HUDEP-2 (cell line): ENCODE data around the gene FGF12.
A peak's percentile ranks its signal among the peaks of the same experiment; 100 is the strongest.

Experiments used
- DNase-seq, 76 experiments: peaks; one replicate each; lab custom pipeline; 2025; ENCODE audit not compliant: unreplicated experiment in 76 of 76; lab: John Stamatoyannopoulos, UW

FGF12 gene

DNA sequence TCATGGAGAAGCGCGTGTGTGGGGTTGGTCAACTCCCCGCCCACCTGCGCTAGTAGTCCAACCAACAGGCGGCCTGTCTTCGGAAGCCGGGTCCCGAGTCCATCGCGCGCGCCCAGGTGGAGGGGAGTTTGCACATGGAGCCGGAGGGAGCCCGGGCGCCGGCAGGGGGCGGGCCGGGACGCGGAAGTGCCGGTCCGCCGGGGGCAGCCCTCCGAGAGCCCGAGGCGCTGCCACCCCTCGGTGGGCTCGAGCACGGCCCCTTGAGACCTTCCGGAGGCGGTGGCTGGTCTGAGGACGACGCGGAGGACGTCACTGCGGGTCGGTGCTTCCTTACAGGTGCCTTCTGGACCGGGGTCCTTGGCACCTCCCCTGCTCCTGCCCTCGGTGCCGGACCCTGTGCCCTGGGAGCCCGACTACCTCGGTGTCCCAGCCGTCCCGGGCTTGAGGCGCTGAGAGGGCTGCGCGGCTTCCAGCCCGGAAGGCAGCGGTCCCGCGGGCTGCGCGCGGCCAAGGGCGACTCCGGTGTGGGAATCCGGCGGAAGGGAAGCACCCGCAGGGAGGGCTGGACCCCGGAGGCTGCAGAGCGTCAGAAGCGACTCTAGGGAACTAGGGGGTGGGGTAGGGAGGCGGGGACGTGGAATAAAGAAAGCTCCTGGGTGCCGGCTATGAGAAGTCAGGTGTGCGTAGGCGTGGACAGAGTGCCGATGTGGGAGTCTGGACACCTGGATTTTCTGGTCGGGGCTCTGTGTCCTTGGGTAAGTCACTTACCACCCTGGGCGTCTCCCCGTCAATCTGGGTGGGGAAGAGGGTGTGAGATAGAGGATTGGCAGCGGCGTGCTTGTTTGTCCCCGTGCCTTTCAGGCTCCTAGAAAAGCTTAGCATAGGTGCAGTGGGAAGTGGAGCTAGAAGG is 212.3 kb downstream of the FGF12 start:
- peak in 6 of 76 experiments; percentile 2 to 21 (median 6) for DNase-seq

DNA sequence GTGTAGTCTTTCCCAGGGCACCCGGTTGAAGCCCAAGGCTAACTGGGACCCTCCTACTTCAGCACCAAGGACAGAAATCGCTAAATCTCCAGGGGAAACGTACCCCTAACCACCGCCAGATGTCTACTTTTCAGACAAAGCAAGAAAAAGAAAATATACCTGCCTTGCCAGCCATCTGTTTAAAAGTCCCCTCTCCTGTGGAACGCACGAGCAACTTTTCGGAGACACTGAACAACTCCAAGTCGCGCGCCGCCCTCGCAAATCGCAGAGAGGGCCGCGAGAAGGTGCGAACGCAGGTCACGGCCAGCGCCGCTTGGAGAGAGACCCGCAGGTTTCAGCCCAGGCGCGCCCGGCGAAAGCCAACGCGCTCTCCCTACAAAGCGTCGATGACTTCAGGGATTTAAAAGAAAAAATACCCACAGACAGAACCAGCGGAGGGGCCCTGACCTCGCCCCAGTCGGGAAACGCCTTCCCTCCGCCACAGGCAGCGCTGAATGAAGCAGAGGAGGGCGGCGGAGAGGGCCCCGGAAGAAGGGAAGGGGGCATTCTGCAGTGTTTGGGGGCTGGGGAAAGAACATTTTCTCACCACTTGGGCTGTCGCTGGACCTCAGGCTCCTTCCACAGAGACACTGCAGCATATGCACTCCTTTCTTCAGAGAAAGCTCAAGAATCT is 213.1 kb downstream of the FGF12 start:
- DNase-seq, result peak in 10 of 76 experiments; percentile 1 to 28 (median 10)

DNA sequence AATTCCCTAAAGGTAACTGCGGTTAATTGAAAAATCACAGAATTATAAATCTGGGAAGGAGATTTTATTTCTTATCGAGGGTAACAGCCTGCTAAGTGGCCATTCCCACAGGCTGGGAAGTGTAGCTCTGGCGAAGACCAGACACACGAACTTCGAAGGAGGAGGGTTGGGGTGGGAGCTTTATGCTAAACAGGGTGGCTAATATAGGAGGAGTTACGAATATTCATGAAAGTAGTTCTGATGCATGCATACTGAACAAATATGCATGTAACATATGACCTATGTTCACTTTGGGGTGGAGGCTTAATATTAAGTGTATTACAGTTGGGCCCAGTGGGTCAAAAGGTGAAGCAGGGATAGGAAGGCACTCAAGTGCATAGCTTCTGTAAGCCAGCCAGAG is 221.6 kb downstream of the FGF12 start:
- no peak for DNase-seq

GRCh38 chr3:192501401-192501800 is 225.9 kb downstream of the FGF12 start:
- no peak for DNase-seq

- no peak for DNase-seq
Observed at GRCh38 chr3:192496905-192497587, 230.3 kb downstream of the FGF12 start.

GRCh38 chr3:192494174-192494573 is 233.2 kb downstream of the FGF12 start:
- DNase-seq, result peak in 1 of 76 experiments; percentile 3

GRCh38 chr3:192490720-192491119 is 236.6 kb downstream of the FGF12 start:
- DNase-seq, result no peak

DNA sequence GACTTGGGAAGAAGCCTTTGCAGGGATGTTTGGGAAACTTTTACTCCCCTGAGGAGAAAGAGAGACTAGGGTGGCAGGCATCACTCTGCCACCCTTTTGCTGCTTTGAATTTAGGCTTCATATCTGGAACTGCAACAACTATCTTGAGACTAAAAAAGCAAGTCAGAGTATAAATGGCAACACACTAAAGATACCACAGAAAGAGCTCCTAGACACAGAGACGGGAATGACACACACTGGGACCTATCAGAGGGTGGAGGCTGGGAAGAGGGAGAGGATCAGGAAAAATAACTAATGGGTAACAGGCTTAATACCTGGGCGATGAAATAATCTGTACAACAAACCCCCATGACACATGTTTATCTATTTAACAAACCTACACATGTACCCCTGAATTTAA is 237.8 kb downstream of the FGF12 start:
- no peak for DNase-seq

- DNase-seq, result no peak
Observed at GRCh38 chr3:192487033-192487432, 240.3 kb downstream of the FGF12 start.

DNA sequence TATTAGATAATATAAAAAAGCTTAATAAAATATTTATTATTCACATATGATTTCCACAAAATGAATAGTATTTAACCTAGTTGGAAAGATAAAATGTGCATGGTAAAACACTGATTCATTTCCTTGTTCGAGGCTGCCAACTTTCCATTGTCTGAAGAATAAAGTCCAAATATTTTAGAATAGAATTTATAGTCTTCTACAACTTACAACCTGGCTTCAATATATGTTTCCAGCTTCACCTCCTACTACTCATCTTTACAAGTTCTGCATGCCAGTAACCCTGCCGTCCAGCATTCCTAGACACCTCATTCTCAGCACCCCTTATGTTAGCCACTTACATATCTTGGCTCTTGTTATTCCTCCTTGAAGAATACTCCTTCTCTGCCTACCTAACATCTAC is 244.5 kb downstream of the FGF12 start:
- no peak for DNase-seq

DNA sequence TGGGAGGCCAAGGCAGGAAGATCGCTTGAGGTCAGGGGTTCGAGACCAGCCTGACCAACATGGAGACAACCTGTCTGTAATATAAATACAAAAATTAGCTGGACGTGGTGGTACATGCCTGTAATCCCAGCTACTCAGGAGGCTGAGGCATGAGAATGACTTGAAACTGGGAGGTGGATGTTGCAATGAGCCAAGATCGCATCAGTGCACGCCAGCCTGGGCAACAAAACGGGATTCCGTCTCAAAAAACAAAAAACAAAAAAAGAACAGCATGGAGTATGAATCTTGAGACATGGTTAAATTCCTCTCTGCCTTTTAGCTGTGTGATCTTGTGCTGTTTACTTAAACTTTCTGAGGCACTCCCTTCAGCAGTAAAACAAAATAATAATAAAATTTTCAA is 244.9 kb downstream of the FGF12 start:
- no peak for DNase-seq

DNA sequence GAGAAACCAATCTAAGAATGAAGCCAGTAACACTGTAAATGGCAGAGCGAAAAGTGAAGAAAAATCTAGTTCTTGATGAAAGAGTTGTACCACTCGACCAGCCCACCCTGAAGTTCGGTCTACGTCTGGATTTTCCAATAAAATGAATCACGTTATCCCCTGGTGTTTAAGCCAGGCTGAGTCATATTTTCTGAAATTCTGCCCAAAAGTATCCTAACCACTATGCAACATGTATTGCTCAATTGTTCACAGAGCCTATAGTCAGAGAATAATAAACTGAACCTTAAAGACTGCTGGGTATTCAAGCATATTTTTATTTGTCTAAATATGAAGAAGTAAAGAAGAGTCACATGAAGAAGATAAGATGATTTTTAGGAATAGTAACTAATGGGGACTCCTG is 245.7 kb downstream of the FGF12 start:
- no peak for DNase-seq

DNA sequence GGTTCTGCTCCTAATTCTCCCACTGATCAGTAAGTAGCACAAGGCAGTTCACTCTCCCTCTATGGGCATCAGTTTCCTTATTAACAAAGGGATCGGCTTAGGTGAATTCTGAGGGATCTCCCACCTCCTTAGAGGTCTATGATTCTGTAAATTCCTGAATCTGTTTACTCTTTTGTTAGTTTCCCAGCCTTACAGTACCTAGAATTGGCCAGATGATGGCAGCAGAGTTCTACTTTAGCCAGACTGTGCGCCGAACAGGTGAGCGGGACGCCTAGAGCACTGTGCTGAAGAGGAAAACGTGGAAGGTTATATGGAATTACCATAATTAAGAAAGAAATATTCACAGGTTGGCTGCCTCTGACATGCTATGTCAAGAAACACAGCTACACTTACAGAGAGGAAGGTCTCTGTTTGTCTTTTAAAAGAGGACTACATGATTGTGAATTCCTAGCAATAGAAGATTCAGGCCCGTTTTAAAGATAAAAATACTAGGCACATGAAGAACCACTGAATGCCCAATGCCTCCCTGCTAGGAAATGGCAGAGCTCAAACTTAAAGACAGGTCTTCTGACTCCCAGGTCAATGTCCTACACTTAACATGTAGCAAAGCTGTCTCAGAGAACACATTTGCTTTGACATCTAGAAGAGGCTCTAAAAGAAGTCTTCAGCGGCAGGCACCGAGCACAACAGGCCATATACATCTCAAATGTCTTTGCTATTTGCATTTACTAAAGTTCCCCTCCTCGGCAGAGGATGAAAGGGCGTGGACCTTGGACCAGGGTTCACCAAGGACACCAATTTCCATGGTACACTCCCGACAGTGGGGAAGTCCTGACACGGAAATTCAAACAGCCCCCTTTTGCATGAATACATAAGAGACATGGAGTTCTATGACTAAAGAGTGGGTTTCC is 259.9 kb downstream of the FGF12 start:
- peak in 44 of 76 experiments; percentile 0 to 52 (median 14) for DNase-seq

GRCh38 chr3:192449036-192449435 is 278.3 kb downstream of the FGF12 start:
- DNase-seq, result peak in 1 of 76 experiments; percentile 2

GRCh38 chr3:192445770-192446644 is 281.3 kb downstream of the FGF12 start:
- no peak for DNase-seq

DNA sequence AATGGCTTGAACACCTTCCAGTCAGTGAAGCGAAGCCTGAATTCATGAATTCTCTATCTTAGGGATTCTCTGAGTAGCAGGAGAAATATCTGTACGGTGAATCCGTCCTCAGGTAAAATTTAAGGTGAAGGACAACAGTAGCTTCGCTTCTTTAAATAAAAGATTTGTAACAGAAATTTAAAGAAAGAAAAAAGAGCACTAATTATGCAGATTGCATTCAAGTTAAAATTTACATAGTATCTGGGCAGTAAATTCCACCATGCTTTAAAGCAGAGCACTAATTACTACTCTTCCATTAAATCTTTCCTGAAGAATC is 282.6 kb downstream of the FGF12 start:
- DNase-seq, result no peak

GRCh38 chr3:192444096-192444790 is 283.1 kb downstream of the FGF12 start:
- peak in 45 of 76 experiments; percentile 0 to 60 (median 17) for DNase-seq

DNA sequence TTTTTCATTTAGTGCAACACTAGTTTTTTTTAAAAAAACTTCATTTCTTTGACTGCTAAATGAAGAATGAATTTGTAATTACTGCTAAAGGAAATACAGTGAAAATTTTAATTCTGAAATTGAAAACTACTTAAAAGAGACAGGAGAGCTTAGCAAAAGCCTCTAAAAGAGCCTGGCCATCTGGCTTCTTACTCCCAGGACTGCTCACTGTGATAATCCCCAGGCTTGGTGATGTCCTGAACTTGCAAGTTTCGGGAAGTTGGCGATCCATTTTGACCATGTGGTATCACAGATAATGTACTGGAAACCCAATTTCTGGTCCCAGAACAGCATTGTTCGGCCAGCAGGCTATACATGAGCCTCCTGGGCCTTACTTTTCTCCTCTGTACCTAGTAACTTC is 292.1 kb downstream of the FGF12 start:
- no peak for DNase-seq

GRCh38 chr3:192434186-192434585 is 293.2 kb downstream of the FGF12 start:
- DNase-seq, result no peak
